Activated CD4-positive, alpha-beta T cell treated with anti-CD3 and anti-CD28 coated beads, Interleukin-2, amount 50 U/mL, for 4 hours (primary cell): Measurements from ENCODE around the gene CST1.

ENCODE experiments used
- DNase-seq, 2 experiments: peaks; one replicate each; pipeline ENCODE4 v3.0.0-alpha.2; 2020

Gene CST1

GRCh38 chr20:23700931-23701330, 49.8 kb downstream of the CST1 start:
- no peak for DNase-seq

GRCh38 chr20:23697947-23698346, 52.8 kb downstream of the CST1 start:
- DNase-seq, result no peak
